WERI-Rb-1 (cell line): Measurements from ENCODE around the gene SNX22.
"Not testable (repeated sequence)": the region's sequence is repeated elsewhere in the genome, so short reads cannot be mapped to it uniquely, and the experiment has no call there.

ENCODE experiments used
- DNase-seq: peaks from one replicate; pipeline ENCODE4 v3.0.0-alpha.2; 2020
- H3K27ac ChIP-seq: fragments of 250-450 bp; sonication (Bioruptor Pico); 2 replicates; pipeline ENCODE4 v1.5.1; 2020; ENCODE audit warnings: mild to moderate bottlenecking, moderate library complexity
- H3K27me3 ChIP-seq: fragments of 250-450 bp; sonication (Bioruptor Pico); 2 replicates; pipeline ENCODE4 v1.5.1; 2021; ENCODE audit warnings: mild to moderate bottlenecking, low read depth, moderate library complexity; ENCODE audit not compliant: insufficient read depth, severe bottlenecking
- H3K36me3 ChIP-seq: fragments of 250-450 bp; sonication (Bioruptor Pico); 2 replicates; pipeline ENCODE4 v1.5.1; 2020; ENCODE audit warnings: mild to moderate bottlenecking, moderate library complexity
- H3K4me3 ChIP-seq: 2 replicates; pipeline ENCODE4 v1.5.1; 2011; ENCODE audit warnings: low read depth, mild to moderate bottlenecking, control low read depth, low read length
- H3K9me3 ChIP-seq: fragments of 250-450 bp; sonication (Bioruptor Pico); 2 replicates; pipeline ENCODE4 v1.5.1; 2021; ENCODE audit warnings: mild to moderate bottlenecking, moderate library complexity; ENCODE audit not compliant: severe bottlenecking
- TF ChIP-seq, protein P1 (sequence below): IDR thresholded peaks from 2 replicates; pipeline ENCODE4 v1.5.1; 2011; ENCODE audit warnings: low read depth, mild to moderate bottlenecking, control low read depth, inconsistent platforms, low read length

Gene SNX22

DNA sequence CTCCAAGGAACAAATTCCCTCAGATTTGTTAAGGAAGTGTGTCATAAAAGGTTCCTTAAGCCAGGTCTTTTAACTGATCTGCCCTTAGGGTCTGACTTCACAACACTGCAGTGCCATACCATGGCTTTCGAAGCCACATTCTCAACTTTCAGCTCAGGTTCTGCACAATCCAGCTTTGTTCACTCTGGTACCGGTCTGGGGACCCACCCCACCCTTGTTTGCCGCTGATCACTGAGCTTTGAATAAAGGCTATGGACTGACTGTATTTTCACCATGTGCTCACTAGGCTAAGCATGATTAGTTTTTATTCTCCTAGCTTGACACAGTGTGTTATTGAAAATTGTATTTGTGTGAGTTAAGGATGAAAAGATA lies 39.9 kb upstream of the SNX22 start:
- H3K27me3 ChIP-seq, result no peaks in the 10 kb centered on the region
- no peak for DNase-seq
- H3K27ac ChIP-seq, result no peak overlapping the region
- TF ChIP-seq, protein P1, sequence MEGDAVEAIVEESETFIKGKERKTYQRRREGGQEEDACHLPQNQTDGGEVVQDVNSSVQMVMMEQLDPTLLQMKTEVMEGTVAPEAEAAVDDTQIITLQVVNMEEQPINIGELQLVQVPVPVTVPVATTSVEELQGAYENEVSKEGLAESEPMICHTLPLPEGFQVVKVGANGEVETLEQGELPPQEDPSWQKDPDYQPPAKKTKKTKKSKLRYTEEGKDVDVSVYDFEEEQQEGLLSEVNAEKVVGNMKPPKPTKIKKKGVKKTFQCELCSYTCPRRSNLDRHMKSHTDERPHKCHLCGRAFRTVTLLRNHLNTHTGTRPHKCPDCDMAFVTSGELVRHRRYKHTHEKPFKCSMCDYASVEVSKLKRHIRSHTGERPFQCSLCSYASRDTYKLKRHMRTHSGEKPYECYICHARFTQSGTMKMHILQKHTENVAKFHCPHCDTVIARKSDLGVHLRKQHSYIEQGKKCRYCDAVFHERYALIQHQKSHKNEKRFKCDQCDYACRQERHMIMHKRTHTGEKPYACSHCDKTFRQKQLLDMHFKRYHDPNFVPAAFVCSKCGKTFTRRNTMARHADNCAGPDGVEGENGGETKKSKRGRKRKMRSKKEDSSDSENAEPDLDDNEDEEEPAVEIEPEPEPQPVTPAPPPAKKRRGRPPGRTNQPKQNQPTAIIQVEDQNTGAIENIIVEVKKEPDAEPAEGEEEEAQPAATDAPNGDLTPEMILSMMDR, result no peak
- H3K36me3 ChIP-seq, result peaks cover 48% of the 10 kb centered on the region
- H3K9me3 ChIP-seq, result no peaks in the 10 kb centered on the region
- H3K4me3 ChIP-seq, result no peak overlapping the region

DNA sequence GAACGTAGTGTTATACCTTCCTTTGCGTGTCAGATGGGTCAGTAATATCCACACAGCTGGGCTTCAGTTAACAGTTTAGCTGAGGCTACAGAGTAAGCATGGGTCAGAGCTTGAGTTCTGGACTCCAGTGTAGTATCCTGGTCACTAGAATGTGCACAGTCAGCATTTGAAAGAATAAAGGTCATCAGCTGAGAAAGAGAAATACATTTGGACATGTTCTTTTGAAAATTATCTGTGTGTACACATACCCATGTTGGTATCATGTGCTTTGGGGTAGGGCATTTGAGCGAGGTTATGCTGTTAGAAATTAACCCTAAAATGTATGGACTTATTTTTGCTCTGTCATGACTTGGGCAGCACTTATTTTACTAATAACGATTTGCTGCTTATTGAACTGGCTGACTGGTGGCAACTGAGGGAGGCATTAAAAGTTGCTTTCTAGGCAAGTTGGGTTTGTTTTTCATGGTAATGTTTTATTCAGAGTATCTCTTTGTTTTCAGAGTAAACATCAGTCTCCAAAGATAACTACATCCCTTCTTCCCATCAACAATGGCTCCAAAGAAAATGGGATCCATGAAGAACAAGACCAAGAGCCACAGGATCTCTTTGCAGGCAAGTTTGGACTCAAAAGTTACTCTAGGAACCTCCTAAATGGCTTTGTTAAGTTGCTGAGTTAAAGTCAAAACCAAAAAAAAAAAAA lies 39.3 kb upstream of the SNX22 start:
- DNase-seq, result no peak
- H3K27ac ChIP-seq, result no peak overlapping the region
- H3K9me3 ChIP-seq, result no peaks in the 10 kb centered on the region
- TF ChIP-seq, protein P1, result no peak
- H3K27me3 ChIP-seq, result no peaks in the 10 kb centered on the region
- no peak overlapping the region for H3K4me3 ChIP-seq
- peaks cover 44% of the 10 kb centered on the region for H3K36me3 ChIP-seq

DNA sequence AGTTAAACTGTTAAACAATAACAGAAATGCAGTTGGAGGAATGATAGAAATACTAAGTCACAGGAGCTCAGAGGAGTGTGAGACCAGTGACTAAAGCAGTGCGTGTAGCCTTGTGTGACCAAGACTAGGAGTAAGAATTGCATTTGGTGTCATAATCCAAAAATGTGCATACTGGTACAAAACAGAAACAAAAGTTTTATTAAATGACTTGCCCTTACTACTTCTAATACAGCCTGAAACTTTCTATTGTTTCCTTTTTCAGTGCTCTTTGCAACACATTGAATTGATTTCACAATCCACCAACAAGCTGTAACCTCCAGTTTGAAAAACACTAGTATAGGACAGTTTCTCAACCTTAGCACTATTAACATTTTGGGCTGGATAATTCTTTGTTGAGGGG lies 38.6 kb upstream of the SNX22 start:
- Histone ChIP-seq H3K36me3 (peaks cover 47% of the 10 kb centered on the region), H3K27ac (no peak overlapping the region), H3K9me3 (no peaks in the 10 kb centered on the region), H3K27me3 (no peaks in the 10 kb centered on the region), H3K4me3 (no peak overlapping the region)
- TF ChIP-seq, protein P1, result no peak
- DNase-seq, result no peak

DNA sequence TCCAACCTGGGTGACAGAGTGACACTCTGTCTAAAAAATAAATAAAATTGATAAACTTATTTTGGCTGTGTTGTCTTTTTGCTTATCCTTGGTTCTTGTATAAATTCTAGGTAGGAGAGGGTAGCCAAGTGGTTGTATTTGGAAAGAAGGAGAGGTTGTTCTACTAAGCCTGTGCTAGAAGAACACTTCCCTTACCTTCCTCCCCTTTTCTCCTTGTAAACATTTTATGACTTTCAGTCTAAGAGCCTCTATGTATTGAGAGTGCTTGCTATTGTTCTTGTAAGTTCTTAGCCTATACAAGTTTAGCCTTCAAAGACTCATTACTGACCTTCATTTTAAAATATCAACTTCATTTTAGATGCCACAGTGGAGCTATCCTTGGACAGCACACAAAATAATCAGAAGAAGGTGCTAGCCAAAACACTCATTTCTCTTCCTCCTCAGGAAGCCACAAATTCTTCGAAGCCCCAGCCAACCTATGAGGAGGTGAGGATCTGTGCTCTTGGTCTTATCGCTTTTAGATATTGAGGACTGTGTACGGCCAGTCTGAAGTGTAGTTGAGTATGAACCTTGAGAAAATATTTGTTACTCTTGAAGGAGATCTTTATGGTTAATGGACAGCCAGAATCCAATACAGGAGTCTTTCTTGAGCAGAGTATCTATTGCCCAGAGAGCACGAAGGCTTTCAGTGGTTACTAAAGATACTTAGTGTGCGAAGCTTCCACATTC lies 33.6 kb upstream of the SNX22 start:
- Histone ChIP-seq H3K9me3 (no peaks in the 10 kb centered on the region), H3K4me3 (no peak overlapping the region), H3K27me3 (no peaks in the 10 kb centered on the region), H3K36me3 (peaks cover 76% of the 10 kb centered on the region), H3K27ac (no peak overlapping the region)
- DNase-seq, result no peak
- TF ChIP-seq, protein P1, result no peak

DNA sequence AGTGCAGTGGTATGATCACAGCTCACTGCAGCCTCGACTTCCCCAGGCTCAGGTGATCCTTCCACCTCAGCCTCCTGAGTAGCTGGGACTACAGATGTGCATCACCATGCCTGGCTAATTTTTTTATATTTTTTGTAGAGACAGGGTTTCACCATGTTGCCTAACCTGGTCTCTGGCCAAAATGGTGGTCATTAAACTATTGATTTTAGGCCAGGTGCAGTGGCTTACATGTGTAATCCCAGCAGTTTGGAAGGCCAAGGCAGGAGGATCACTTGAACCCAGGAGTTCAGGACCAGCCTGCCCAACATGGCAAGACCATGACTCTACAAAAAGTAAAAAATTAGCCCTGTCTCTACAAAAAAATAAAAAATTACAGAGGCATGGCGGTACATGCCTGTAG lies 31.2 kb upstream of the SNX22 start:
- not testable (repeated sequence) for H3K9me3 ChIP-seq, H3K27me3 ChIP-seq, H3K27ac ChIP-seq, DNase-seq, H3K4me3 ChIP-seq
- H3K36me3 ChIP-seq, result peaks cover 64% of the 10 kb centered on the region

DNA sequence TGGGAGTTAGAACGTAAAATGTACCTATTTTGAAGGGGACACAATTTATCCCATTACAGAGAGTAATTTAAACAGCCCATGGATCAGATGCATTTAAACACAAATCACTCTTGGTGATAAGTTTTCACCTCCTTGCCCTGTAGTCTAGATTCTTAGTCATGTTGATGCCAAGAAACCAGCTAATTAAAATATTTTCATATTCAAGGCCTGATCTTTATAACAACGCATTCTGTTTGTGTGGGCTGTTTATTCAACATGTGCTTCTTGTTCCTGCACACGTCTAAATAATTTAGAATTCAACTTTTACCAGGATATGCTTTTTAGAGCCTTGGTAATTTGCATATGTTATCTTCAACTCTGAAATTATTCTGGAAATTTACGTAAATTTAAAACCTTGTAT lies 29.9 kb upstream of the SNX22 start:
- H3K27me3 ChIP-seq, result no peaks in the 10 kb centered on the region
- TF ChIP-seq, protein P1, result no peak
- no peak overlapping the region for H3K4me3 ChIP-seq
- DNase-seq, result no peak
- H3K27ac ChIP-seq, result no peak overlapping the region
- no peaks in the 10 kb centered on the region for H3K9me3 ChIP-seq
- H3K36me3 ChIP-seq, result peaks cover 64% of the 10 kb centered on the region
